ENCODE data around the gene DIP2B.
"Not testable (repeated sequence)": the region's sequence is repeated elsewhere in the genome, so short reads cannot be mapped to it uniquely, and the experiment has no call there.

Gene DIP2B

DNA sequence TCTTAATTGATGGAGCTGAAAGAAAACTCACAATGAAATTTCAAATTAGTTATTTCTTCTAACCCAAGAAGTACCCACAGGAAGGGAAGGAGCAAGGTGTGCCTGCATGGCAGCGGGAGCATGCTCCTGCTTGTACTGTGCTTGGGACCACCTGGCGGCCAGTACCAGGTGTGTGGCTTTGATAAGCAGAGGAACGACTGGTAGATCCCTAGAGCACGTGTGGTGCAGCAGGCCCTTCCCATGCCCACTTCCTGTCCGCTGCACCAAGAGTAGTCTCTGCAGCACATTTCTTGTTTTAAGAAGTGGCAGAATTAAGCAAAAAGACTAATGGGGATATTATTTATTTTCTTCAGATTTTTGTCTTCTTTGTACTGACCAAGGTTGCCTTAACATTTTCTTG lies 136.8 kb downstream of the DIP2B start:
- no peak for DNase-seq

DNA sequence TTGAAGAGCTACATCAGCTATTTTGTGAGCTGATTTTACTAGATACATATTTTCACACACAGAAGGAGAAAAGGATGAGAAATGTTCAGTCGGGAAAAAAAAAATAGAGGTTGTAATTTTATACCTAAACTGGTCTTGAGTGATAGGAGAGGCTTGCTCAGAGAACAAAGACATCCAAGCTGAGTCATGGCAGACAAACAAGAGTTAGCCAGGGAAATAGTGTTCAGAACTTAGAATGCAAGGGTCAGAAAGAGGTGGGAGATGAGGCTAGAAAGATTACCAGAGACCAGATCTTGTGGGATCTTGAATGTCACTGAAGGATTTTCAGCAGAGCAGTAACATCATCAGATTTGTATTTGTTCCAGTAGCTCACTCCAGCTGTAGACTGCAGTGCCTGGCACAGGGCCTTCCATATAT lies 137.3 kb downstream of the DIP2B start:
- DNase-seq = no peak

- DNase-seq = no peak
These were observed 138.0 kb downstream of the DIP2B start for GRCh38 chr12:50642761-50643160.

DNA sequence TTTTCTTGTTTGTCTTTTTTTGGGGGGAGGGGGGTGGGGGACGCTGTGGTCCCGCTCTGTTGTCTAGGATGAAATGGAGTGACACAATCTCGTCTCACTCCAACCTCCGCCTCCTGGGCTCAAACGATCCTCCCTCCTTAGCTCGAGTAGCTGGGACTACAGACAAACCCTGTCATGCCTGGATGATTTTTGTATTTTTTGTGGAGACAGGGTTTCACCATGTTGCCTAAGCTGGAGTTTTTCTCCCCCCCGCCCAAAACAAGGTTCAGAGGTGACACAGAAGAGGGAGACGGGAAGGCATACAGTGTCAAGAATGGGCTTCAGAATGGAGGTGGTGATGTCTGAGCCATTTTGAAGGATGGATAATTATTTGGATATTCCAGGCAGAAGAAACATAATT lies 142.2 kb downstream of the DIP2B start:
- DNase-seq = no peak

DNA sequence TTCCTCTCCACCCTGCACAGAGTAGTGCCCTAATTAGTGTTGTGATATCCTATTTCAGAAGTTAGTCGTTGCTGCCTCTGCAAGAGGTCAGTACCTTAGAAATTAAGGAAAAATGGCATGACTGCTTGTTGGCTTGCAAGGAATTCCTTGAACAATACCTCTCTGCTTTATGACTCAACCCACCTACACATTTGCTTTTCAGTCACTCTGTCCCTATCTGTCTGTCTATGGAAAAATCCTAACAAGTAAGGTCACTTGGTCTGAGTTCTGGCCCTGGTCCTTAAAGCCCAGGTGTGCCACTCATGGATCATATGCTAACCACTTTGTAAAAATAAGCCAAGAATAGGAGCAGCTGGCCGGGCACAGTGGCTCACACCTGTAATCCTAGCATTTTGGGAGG lies 142.7 kb downstream of the DIP2B start:
- DNase-seq = no peak

GRCh38 chr12:50650285-50650684 lies 145.5 kb downstream of the DIP2B start:
- DNase-seq = no peak

GRCh38 chr12:50655374-50655921 lies 150.7 kb downstream of the DIP2B start:
- no peak for DNase-seq

GRCh38 chr12:50659260-50659659 lies 154.5 kb downstream of the DIP2B start:
- DNase-seq = no peak

- no peak for DNase-seq
These were observed 155.1 kb downstream of the DIP2B start for GRCh38 chr12:50659690-50660424.

GRCh38 chr12:50660425-50660822 lies 155.6 kb downstream of the DIP2B start:
- no peak for DNase-seq

DNA sequence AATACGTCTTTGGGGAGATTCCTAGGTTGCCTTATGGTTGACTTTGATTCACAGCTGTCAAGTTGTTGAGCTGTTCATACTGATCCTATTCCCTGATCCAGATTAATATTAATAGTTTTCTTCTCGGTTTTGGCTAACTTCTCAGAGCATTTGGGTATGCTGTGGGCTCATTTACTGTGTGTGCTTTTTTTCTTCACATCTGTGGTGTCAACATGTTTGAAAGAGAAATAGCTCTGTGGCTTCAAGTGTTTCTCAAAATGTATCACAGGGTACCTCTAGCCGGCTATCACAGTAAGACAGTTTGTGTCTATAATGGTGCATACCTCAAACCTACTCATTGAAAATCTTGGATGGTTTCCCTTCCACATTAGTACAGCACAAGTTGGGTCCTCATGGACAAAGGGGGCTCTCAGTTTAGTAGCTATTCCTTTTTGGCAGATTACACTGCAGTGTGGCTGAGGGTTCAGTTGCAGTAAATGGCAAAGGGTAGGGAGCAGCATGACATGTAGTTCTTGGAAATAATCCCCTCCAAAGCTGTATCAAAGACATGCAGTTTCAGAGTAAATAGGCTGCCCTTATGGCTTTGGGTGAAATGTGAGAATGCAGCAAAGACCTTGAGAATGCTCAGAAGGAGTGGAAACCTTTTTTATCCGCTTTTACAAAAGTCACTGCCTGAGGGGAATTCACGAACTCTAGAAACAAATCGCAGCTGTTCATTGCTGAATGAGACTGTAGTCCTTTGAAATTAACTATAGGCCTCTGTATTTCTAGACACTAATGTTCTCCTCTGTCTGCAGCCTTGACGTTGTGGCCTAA lies 156.7 kb downstream of the DIP2B start:
- DNase-seq = no peak

DNA sequence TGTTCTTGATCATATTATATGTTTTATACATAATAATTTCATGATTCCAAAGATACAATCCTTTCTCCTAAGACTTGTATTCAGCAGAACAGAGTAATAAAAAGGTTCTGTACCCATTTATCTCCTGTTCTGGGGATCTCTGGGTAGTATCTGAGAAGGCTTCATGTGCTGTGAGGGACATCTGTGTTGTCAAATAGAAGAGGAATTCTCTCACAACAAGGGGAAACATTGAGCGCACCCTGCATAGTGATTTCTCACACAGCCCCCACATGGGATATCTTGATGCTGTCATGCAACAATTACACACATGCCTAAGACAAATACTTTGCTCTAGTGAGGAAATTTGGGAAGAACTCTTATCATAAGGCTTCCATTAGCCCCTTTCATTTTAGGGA lies 157.3 kb downstream of the DIP2B start:
- no peak for DNase-seq

- no peak for DNase-seq
These were observed 160.4 kb downstream of the DIP2B start for GRCh38 chr12:50665170-50665569.

- DNase-seq = no peak
These were observed 160.8 kb downstream of the DIP2B start for GRCh38 chr12:50665609-50666008.

- DNase-seq = no peak
These were observed 161.2 kb downstream of the DIP2B start for GRCh38 chr12:50666023-50666422.

DNA sequence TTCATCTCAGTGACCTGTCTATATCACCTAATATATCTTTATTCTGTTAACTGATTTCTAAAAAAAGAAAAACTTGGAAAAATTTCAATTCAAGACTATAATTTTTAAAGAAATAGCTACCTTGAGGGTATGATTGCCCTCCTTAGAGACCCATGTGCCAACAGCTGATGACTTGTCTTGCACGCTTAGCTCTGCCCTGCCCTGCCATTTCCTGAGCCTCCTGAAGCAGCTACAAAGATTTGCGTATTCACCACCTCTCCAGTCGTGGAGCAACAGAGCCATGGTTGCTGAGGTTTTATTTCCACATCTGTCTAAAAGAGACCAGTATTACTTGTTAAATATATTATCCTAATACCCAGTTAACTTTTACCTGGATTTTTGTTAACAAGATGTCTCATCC lies 167.4 kb downstream of the DIP2B start:
- DNase-seq = no peak

GRCh38 chr12:50676756-50677155 lies 172.0 kb downstream of the DIP2B start:
- no peak for DNase-seq

DNA sequence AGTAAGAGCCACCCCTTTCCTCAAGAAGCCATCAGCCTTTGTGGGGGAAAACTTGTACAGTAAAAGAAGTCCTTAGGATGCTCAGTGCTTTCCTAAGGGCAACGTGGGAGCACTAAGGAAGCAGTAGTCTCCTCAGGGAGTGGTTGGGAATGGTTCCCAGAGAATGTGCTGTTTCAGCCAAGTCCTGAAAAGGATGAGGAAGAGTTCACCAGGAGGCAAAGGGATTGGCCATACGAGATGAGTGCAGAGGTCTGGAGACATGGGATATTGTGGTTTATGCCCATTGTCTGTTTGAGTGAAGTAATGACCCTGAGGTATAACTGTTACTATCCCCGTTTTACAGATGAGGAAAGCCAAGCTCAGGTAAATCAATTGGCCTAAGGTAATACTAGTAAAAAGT lies 173.1 kb downstream of the DIP2B start:
- DNase-seq = no peak

- no peak for DNase-seq
These were observed 174.0 kb downstream of the DIP2B start for GRCh38 chr12:50678650-50679365.

GRCh38 chr12:50679612-50680011 lies 174.8 kb downstream of the DIP2B start:
- DNase-seq = no peak

DNA sequence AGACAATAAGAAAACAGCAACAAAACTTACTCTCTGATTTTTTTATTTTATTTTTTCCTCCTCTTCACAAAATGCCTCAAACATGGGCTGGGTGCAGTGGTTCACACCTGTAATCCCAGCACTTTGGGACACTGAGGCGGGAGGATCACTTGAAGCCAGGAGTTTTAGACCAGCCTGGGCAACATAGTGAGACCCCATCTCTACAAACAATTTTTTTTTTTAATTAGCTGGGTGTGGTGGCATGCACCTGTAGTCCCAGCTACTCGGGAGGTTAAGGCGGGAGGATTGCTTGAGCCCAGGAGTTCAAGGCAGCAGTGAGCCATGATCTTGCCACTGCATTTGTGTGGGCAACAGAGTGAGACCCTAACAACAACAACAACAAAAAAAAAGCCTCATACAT lies 176.3 kb downstream of the DIP2B start:
- not testable (repeated sequence) for DNase-seq

DNA sequence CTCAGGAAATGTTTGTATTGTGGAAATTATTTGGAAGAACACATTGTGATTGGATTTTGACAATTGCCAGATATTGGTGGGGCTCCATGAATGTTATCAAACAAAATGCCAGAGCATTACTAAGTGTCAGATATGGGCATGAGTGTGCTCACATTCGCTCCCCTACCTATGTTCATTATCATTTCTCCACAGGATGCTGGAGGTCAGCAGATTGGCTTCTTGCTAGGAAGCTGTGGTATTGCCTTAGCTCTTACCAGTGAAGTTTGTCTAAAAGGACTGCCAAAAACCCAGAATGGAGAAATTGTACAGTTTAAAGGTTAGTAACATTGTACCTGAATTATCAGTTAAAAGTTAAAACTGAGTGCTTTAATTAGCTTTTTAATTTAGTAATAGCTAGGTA lies 180.9 kb downstream of the DIP2B start:
- no peak for DNase-seq

- DNase-seq = no peak
These were observed 181.6 kb downstream of the DIP2B start for GRCh38 chr12:50686406-50686805.
